Right lobe of liver (tissue), 6 donors: ENCODE results near the gene CDK14. TPM values are rescaled to one million over a fixed set of nuclear protein-coding genes. Genes with fewer than 3 reads are reported as not detected.

Experiments used
- ATAC-seq, 4 donors: fragments of 200-7000 bp; cut with Tn5 transposase; one replicate each; pipeline ENCODE4 v1.9.1; 2020; ENCODE audit warnings: mild to moderate bottlenecking in 4 of 4, moderate library complexity in 4 of 4
- DNase-seq, 3 donors: peaks; one replicate each; pipeline ENCODE4 v3.0.0-alpha.2; 2020
- H3K27ac ChIP-seq, 3 donors: fragments of 200-600 bp; one replicate each; pipeline ENCODE4 v1.8.0; 2022
- H3K27me3 ChIP-seq, 2 donors: fragments of 200-600 bp; one replicate each; pipeline ENCODE4 v1.8.0; 2022
- H3K36me3 ChIP-seq, 4 donors: fragments of 200-600 bp; sonication (generic) in 1 of 4; one replicate each; pipeline versions ENCODE4 v1.5.1 to v1.8.0; 2017 to 2022; ENCODE audit warnings: control low read depth in 1 of 4
- H3K4me1 ChIP-seq, 4 donors: fragments of 200-600 bp; sonication (generic) in 1 of 4; one replicate each; pipeline versions ENCODE4 v1.5.1 to v1.8.0; 2017 to 2022; ENCODE audit warnings: control low read depth in 1 of 4
- H3K4me3 ChIP-seq, 3 donors: fragments of 200-600 bp; one replicate each; pipeline ENCODE4 v1.8.0; 2022
- H3K9me3 ChIP-seq, 4 donors: fragments of 200-600 bp; sonication (generic) in 1 of 4; one replicate each; pipeline versions ENCODE4 v1.5.1 to v1.8.0; 2017 to 2022; ENCODE audit warnings: control low read depth in 1 of 4
- CTCF ChIP-seq, 4 donors: fragments of 200-600 bp in 3 of 4; fragments of 450-650 bp in 1 of 4; IDR thresholded peaks; one replicate each; pipeline versions ENCODE4 v1.5.1 to v1.8.0; 2016 to 2022; ENCODE audit warnings: antibody characterized with exemption in 4 of 4, mild to moderate bottlenecking in 2 of 4
- POLR2A ChIP-seq: fragments of 450-650 bp; IDR thresholded peaks from one replicate; pipeline ENCODE4 v1.6.1; 2017; ENCODE audit warnings: antibody characterized with exemption, mild to moderate bottlenecking
- WGBS: methylation state at CpG from one replicate; pipeline ENCODE4 v1.1.6; 2018; ENCODE audit warnings: low coverage, low lambda C conversion rate; ENCODE audit not compliant: insufficient coverage; ENCODE audit errors: missing lambda C conversion rate; 5-methylcytosine and 5-hydroxymethylcytosine counted together
- intact Hi-C, 2 donors: fragments of 100-400 bp; cut with DNase I; formaldehyde crosslinking; loops; one replicate each; pipeline versions ENCODE4 v1.11.2 to v1.14.1; 2022
- total RNA-seq, 6 experiments: library from RNA; depleted of rRNA in 2 of 6; stranded (reverse); fragments of >200 nt in 2 of 6; fragmentation: NEBNext Ultra II Directional in 3 of 6; extraction: Animal tissue kit (Norgen Biotek cat#: 25700) in 3 of 6; gene quantifications; one replicate each; pipeline versions ENCODE4 v1.1.0 to v1.2.4, GENCODE V29; 2016 to 2023
- donor health status: DM: no; HTN: yes; CAD: no.
- donor health status: DM: no; HTN: no; CAD: no.
- donor health status: DM: no; HTN: no; CAD: no.
- donor health status: DM: no; HTN: yes; CAD: no.
- donor health status: DM: no; HTN: yes; CAD: no.

CDK14 gene
- total RNA-seq, 6 experiments from 2014 or later = 12.6 to 28.7 (median 17.9) TPM

DNA sequence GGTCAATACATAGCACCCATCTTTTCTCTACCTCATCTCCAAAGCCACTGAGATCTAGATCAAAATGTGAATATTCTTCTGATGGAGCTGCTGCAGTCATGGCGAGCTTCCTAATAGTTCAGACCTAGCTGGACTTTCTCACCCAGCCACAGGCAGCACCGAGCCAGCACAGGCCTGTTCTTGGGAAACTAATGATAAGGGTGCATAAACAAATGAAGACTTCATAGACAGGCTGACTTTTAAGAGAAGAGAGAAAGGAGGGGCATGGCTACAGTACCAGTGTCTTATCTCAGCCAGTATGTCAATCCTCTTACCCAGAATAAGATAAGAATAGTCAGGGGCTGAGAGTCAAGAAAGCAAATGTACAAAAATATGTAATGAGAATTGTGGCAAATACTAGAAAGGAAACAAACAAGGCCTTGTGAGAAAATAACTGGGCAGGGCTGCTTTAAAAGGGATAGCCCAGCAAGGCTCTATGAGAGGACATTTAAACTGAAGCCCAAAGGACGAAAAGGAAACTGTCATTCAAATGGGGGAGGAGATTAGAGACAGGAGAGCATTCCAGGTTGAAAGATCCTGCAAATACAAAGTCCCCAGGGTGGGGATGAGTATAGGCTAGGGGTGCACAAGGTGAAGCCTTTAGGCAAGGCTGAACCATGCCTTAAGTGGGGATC lies 21.8 kb upstream of the CDK14 start:
- Histone ChIP-seq H3K36me3 (no peaks in the 10 kb centered on the region), H3K27ac (peak overlapping the region in 1 of 3 donors; percentile 57), H3K9me3 (no peaks in the 10 kb centered on the region), H3K4me3 (no peak overlapping the region), H3K4me1 (peaks cover 0 to 10% (median 0%) of the 10 kb centered on the region in 4 donors), H3K27me3 (no peaks in the 10 kb centered on the region)
- DNase-seq = peak; percentile 31 to 72 (median 71)
- 29% methylated on average over 3 of the region's 3 CpGs for WGBS
- TF ChIP-seq CTCF (IDR thresholded peaks at IDR 0.05) (no peak), POLR2A (no peak)
- intact Hi-C loops = no loop called here
- peak; percentile 93 to 96 (median 94) for ATAC-seq

DNA sequence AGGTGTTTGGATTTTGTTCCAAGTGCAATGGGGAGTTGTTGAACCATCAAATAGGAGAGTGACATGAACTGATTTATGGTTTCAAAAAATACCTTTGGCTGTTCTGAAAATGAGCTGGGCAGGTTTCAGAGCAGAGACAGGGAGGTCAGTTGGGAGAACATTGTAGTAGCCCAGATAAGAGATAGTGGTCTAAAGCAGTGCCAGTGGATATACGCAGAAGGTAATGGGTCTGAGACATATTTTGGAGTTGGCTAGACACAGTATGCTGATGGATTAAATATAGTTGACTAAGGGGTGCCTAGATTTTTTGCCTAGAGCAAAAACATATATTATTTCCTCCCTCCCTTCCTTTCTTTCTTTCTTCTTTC lies 21.3 kb upstream of the CDK14 start:
- H3K27me3 ChIP-seq = no peaks in the 10 kb centered on the region
- H3K4me3 ChIP-seq = no peak overlapping the region
- H3K4me1 ChIP-seq = peaks cover 0 to 10% (median 0%) of the 10 kb centered on the region in 4 donors
- DNase-seq = no peak
- H3K9me3 ChIP-seq = no peaks in the 10 kb centered on the region
- no peak for ATAC-seq
- no peaks in the 10 kb centered on the region for H3K36me3 ChIP-seq
- TF ChIP-seq POLR2A (no peak), CTCF (IDR thresholded peaks at IDR 0.05) (no peak)
- intact Hi-C loops = no loop called here
- H3K27ac ChIP-seq = peak overlapping the region in 1 of 3 donors; percentile 57
- no CpG with 5 or more reads among the region's 1 CpG for WGBS

- no peak for TF ChIP-seq POLR2A
- TF ChIP-seq CTCF (IDR thresholded peaks at IDR 0.05) = no peak
- DNase-seq (no peak), ATAC-seq (peak in 2 of 4 donors; percentile 17 to 26)
- no peak overlapping the region for H3K4me3 ChIP-seq
- no peaks in the 10 kb centered on the region for H3K36me3 ChIP-seq
- H3K9me3 ChIP-seq = no peaks in the 10 kb centered on the region
- no peak overlapping the region for H3K27ac ChIP-seq
- no peaks in the 10 kb centered on the region for H3K27me3 ChIP-seq
- WGBS = 44% methylated on average over 4 of the region's 4 CpGs
- intact Hi-C loops = no loop called here
- H3K4me1 ChIP-seq = peaks cover 0 to 5% (median 0%) of the 10 kb centered on the region in 4 donors
These were observed 16.9 kb upstream of the CDK14 start for GRCh38 chr7:90579181-90579688.

GRCh38 chr7:90580051-90580450 lies 16.1 kb upstream of the CDK14 start:
- H3K27me3 ChIP-seq = no peaks in the 10 kb centered on the region
- ATAC-seq (no peak), DNase-seq (no peak)
- intact Hi-C loops = no loop called here
- H3K27ac ChIP-seq = no peak overlapping the region
- H3K4me3 ChIP-seq = no peak overlapping the region
- no peaks in the 10 kb centered on the region for H3K9me3 ChIP-seq
- H3K4me1 ChIP-seq = no peaks in the 10 kb centered on the region
- WGBS = 93% methylated on average over 3 of the region's 3 CpGs
- TF ChIP-seq POLR2A = no peak
- no peak for TF ChIP-seq CTCF (IDR thresholded peaks at IDR 0.05)
- H3K36me3 ChIP-seq = no peaks in the 10 kb centered on the region
